HG02642 (cell line): ENCODE results near the gene RASL11A.
"Not testable (repeated sequence)": the region's sequence is repeated elsewhere in the genome, so short reads cannot be mapped to it uniquely, and the experiment has no call there.

Experiments used
- ATAC-seq: cut with Tn5 transposase; IDR thresholded peaks from one replicate; pipeline ENCODE4 v1.9.1; 2021; ENCODE audit warnings: mild to moderate bottlenecking; ENCODE audit not compliant: unreplicated experiment, poor library complexity

Gene RASL11A

GRCh38 chr13:27266917-27267316 lies 3.7 kb upstream of the RASL11A start:
- no peak for ATAC-seq

GRCh38 chr13:27267596-27267995 lies 3.0 kb upstream of the RASL11A start:
- ATAC-seq, result no peak

- ATAC-seq, result no peak
Measured at GRCh38 chr13:27269114-27269665, 1.4 kb upstream of the RASL11A start.

- no peak for ATAC-seq
Measured at GRCh38 chr13:27271570-27272096, 1.0 kb downstream of the RASL11A start.

GRCh38 chr13:27273658-27274425 lies 3.2 kb downstream of the RASL11A start:
- ATAC-seq, result no peak

GRCh38 chr13:27274631-27275030 lies 4.0 kb downstream of the RASL11A start:
- no peak for ATAC-seq

- no peak for ATAC-seq
Measured at GRCh38 chr13:27276188-27276587, 5.6 kb downstream of the RASL11A start.

GRCh38 chr13:27279506-27279905 lies 8.9 kb downstream of the RASL11A start:
- no peak for ATAC-seq

- no peak for ATAC-seq
Measured at GRCh38 chr13:27280009-27280656, 9.5 kb downstream of the RASL11A start.

GRCh38 chr13:27280841-27281240 lies 10.2 kb downstream of the RASL11A start:
- ATAC-seq, result no peak

- ATAC-seq, result no peak
Measured at GRCh38 chr13:27281420-27281819, 10.8 kb downstream of the RASL11A start.

- no peak for ATAC-seq
Measured at GRCh38 chr13:27283906-27284493, 13.4 kb downstream of the RASL11A start.

GRCh38 chr13:27288392-27288791 lies 17.8 kb downstream of the RASL11A start:
- no peak for ATAC-seq

- no peak for ATAC-seq
Measured at GRCh38 chr13:27289011-27289665, 18.5 kb downstream of the RASL11A start.

- no peak for ATAC-seq
Measured at GRCh38 chr13:27290715-27291114, 20.1 kb downstream of the RASL11A start.

- ATAC-seq, result not testable (repeated sequence)
Measured at GRCh38 chr13:27291967-27292366, 21.3 kb downstream of the RASL11A start.

GRCh38 chr13:27293076-27293691 lies 22.6 kb downstream of the RASL11A start:
- no peak for ATAC-seq

- ATAC-seq, result no peak
Measured at GRCh38 chr13:27293873-27294515, 23.4 kb downstream of the RASL11A start.

- no peak for ATAC-seq
Measured at GRCh38 chr13:27295096-27295495, 24.5 kb downstream of the RASL11A start.

- ATAC-seq, result no peak
Measured at GRCh38 chr13:27295660-27296059, 25.0 kb downstream of the RASL11A start.
